ENCODE data around the gene METTL3.
A peak's percentile ranks its signal among the peaks of the same experiment; 100 is the strongest.

Gene METTL3

DNA sequence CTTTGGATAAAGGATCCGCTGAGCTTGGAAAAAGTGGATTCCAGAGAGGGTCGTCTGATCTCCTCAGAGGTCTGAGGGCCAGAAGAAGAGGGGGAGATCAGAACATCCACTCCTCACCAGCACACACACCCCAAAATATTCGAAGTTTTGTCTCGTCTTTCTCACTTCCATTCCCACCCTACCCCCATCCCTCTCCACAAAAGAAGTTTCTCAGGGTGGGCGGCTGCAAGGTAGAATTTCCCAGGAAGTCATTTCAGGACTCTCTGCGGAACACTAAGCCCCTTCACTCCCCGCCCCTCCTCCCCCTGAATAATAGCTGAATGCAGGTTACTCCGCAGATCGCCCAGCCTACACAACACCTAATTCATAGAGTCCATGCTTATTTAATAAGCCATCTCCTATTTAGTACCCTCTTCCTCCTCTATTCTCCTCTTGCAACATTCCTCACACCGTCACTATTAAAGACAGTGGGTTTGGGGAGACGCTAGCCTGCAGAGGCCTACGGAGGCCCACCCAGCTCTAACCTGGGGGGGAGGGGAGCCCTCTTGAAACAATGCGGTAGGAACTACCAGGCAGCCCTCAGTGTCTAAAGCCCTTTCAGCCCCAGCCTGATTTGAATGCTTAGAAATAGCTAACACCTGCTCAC is 15.7 kb upstream of the METTL3 start:
- DNase-seq: no peak

GRCh38 chr14:21525962-21526671 is 15.0 kb upstream of the METTL3 start, which contains the start of gene SALL2:
Gene SALL2, minus strand, starts transcription at chr14:21526346. Its CDS starts 219 bp downstream, at chr14:21526127.
- peak; percentile 90 for DNase-seq

DNA sequence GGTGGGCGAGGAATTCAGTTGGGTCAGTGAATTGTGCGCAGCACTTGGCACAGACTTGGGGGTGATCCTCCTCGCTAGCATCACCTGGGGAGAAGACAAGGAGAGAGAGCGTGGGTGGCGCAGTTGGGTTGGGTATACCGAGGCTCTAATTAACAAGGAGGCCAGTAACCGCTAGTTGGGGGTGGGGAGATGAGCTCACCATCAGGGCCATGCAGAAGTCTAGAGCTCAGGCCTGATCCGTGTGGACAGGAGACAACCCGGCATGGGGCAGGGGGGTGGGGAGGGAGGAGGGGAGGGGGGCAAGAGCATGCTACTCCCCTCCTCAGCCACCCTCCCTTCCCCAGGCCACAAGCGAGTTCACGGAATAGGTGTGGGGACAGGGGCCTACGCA is 14.4 kb upstream of the METTL3 start:
- DNase-seq: no peak

GRCh38 chr14:21524575-21525490 is 13.7 kb upstream of the METTL3 start:
- no peak for DNase-seq

- DNase-seq: no peak
Observed at GRCh38 chr14:21523203-21523602, 12.1 kb upstream of the METTL3 start.

DNA sequence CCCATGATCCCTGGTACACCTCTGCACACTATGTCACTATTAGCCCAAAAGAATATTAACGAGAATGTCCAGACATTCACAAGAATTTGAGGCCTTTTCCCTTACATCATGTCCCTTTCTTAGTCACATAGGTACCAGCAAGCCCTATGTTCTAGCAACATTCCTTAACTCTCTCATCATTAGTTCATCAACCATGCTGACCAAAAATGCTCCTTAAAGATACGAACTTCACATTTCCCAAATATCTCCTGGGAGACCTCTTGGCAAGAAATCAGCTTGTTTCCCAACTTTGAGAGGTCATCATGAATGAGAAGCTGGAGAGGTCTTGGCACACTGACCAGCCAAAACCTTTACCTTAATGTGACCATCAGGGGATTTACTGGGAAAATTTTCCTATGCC is 10.4 kb upstream of the METTL3 start:
- no peak for DNase-seq

DNA sequence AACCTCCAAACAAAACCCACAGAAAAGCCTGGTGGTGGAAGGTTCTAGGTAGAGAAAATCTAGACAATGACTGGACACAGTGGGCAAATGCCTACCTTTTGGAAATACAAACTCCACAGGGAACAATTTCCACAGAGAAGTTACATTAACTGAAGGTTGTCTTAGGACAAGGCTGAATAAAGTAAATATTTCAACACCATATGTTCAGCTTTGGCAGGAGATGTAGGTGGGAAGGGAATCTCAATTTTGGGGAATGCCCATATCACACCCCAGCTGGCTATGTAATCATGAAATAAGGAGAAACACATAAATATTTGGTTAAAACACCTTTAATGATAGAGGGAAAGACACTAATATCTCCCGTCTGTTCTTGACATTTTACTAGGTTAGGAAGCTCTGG is 9.6 kb upstream of the METTL3 start:
- no peak for DNase-seq

DNA sequence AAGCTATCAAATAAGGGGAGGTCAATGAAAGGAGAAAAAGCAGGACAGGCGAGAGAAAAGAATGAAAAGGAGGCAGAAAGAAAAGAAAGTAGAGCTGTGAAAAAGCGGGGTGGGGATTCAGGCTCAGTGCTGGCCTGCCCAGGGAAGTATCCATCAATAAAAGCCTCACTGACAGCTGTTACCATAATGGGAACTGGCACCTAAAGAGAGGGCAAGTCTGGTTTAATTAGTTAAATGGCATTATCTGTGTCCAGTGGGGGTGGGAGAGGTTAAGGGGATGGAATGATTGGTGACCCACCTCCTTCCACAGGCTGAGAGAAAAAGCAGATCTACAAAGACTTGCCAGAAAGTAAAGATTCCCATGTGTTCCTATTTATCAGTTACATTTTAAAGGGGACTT is 7.6 kb upstream of the METTL3 start:
- no peak for DNase-seq

GRCh38 chr14:21514341-21514740 is 3.2 kb upstream of the METTL3 start:
- DNase-seq: no peak

DNA sequence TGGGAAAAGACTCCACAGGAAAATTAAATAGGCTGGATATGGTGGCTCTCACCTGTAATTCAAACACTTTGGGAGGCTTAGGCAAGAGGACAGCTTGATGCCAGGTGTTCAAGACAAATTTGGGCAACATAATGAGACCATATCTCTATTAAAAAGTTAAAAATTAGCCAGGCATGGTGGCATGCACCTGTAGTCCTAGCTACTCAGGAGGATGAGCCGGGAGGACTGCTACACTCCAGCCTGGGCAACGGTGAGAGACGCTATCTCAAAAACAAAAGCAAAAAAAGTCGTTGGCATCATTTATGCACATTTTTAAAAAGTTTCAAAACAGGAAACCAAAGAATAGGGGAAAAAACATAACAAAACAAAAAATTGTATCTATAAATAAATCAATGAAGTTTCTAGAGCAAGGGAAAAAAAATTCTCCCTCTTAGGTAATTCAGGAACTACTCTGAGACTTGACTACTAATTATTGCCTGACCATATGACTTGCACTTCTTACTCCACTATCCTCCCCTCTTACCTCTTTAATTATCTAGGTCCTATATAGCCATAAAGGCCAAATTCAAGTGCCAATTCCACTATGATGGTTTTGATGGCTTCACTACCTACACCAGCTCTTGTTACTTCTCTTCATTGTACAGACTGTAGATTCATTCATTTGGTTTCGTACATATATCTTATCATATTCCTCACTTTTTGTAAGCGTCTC is 1.6 kb downstream of the METTL3 start:
- no peak for DNase-seq

- DNase-seq: no peak
Observed at GRCh38 chr14:21506557-21506956, 4.6 kb downstream of the METTL3 start.

DNA sequence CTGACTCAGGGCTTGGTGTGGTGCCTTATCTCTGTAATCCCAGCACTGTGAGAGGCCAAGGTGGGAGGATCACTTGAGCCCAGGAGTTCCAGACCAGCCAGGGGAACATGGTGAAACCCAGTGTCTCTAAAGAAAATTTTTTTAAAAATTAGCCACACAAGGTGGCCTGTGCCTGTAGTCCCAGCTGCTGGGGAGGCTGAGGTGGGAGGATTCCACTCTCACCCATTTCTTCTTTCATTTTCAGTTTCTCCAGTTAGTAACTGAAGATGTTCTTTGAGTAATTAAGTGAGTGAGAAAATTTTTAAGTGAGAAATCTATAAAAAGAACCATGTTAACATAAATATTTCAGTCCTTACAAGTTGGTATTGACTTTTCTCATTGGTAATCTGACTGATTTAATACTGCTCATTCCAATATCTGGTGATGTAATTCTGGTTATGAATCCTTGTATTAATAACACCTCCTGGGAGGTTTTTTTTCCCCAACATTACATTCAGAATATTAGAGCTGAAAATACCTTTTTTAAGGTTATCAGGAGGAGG is 6.1 kb downstream of the METTL3 start:
- no peak for DNase-seq

- DNase-seq: no peak
Observed at GRCh38 chr14:21503376-21503775, 7.8 kb downstream of the METTL3 start.

DNA sequence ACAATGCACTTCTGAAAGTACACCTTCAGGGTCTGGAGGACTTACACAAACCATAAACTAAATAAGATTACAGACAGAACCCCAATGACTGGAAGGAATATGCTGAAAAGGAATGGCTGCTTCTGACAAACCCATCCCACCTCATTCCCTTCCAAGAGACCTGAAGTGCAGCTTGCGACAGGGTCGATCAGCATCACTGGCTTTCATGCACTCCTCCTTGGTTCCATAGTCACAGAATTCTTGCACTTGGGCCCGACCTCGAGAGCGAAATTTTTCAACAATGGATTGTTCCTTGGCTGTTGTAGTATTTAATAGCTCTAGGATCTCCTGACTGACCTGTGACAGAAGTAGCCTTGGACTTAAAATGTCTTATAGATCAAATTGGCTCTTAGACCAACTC is 9.6 kb downstream of the METTL3 start:
- DNase-seq: no peak

DNA sequence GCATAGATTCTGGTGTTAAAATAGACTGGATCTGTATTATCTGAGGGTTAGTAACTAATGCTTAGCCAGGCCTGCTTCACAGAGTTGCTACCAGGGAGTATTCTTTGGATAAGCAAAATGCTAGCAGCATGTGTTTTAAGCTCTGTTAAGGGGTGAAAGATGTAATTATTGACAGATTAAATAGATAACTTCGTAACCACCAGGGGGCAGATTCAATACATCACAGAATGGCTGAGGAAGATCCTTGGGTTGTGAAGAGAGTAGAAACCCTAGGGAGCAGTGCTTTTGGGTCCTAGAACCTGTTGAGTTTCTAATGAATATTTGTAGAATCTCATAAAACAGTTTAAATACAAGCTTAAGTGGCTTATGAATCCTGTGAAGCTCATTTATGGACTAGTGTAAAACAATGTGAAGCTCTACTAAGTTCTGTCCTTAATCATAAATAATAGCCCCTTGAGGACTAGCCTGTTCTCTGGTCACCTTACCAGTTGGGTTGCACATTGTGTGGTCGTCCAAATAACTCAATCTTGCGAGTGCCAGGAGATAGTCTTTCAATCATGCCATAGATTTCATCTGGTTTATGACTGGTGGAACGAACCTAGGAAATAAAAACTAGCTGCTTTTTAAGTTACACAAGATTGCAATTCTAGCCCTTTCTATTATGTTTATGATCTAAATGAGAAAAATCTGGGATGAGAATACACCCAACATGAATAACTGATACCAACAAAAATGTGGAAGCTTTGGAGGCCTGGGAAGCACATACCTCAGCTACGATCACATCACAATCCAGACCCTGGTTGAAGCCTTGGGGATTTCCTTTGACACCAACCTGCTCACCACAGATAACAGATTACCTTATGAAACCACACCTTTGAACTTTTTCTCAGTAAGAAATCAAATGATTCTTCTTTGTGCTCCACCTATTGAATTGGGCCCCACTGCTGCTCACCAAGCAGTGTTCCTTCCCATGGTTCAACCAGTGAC is 12.3 kb downstream of the METTL3 start:
- no peak for DNase-seq

DNA sequence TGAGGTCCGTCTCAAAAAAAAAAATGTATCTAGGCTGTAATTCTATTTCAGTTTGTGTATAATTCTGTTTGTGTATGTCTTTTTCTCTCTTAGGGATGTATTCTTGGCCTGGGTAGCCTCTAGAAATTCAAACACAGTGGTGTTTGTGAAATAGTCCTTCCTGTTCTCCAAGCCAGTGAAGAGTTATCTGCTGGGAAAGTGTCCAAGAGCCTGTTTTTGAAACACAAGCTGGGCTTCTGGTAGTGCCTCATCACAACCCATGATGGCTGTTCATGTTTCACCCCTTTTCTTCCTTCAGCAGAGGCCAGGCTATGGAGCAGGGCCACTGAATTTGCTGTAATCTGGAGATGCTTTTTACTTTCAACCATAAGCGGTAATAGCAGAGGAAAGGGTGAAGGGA is 14.7 kb downstream of the METTL3 start:
- no peak for DNase-seq

GRCh38 chr14:21494902-21495762 is 16.0 kb downstream of the METTL3 start:
- DNase-seq: no peak

DNA sequence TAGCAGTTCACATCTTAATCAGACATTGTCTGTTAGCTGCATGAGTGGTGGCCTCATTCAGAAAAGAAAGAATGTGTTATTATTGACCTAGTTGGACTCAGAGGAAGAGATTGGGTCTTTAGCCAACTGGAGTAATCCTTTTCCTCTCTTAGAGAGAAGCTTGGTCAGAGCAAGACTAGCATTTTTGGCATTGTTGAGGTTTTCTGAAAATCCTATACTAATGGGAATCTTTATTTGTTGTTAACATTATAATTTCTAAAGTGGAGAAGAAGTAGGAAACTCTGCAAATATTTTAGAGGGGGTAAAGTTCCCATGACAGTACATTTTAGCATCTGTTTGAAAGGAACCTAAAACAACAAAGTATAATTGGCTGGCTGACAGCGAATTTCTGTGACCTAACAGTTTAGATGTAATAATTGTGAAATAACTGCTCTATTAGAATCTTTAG is 24.5 kb downstream of the METTL3 start:
- no peak for DNase-seq

GRCh38 chr14:21476925-21477681 is 34.0 kb downstream of the METTL3 start, which contains the start of the genes RAB2B and TOX4:
Gene RAB2B, minus strand, starts transcription at chr14:21476959. Its CDS starts 87 bp downstream, at chr14:21476872.
Gene TOX4, plus strand, starts transcription at chr14:21477195. Its CDS starts 84 bp downstream, at chr14:21477279.
- peak; percentile 99 for DNase-seq
